HepG2 (cell line): Measurements from ENCODE around the gene MNX1. TPM values are rescaled to one million over a fixed set of nuclear protein-coding genes. Genes with fewer than 3 reads are reported as not detected.
A peak's percentile ranks its signal among the peaks of the same experiment; 100 is the strongest.

Experiments used
- BRCA1 ChIP-seq: sonication (generic); formaldehyde crosslinking; IDR thresholded peaks from 2 replicates; pipeline ENCODE4 v1.4.0; 2020; ENCODE audit warnings: missing genetic modification reagents
- HDAC2 ChIP-seq: sonication (generic); formaldehyde crosslinking; IDR thresholded peaks from 2 replicates; pipeline ENCODE4 v1.4.0; 2020; ENCODE audit warnings: missing genetic modification reagents
- HMG20B ChIP-seq: conservative IDR thresholded peaks from 2 replicates; pipeline ENCODE4 v1.6.1; 2016; ENCODE audit warnings: missing genetic modification reagents, missing compliant biosample characterization
- IKZF1 ChIP-seq: fragments of 450-650 bp; IDR thresholded peaks from 2 replicates; pipeline ENCODE4 v1.7.1; 2016
- JUNB ChIP-seq: sonication (generic); formaldehyde crosslinking; IDR thresholded peaks from 2 replicates; pipeline ENCODE4 v1.8.0; 2022; ENCODE audit warnings: missing genetic modification reagents, mild to moderate bottlenecking, borderline replicate concordance
- KMT2B ChIP-seq: IDR thresholded peaks from 2 replicates; pipeline ENCODE4 v1.6.1; 2016; ENCODE audit warnings: missing genetic modification reagents, missing compliant biosample characterization
- MAZ ChIP-seq, 2 experiments: sonication (generic) in 1 of 2; formaldehyde crosslinking in 1 of 2; IDR thresholded peaks; 2 replicates each; pipeline versions ENCODE4 v1.5.0 to v1.6.1; 2012 to 2020; ENCODE audit warnings: low read depth in 2 of 2, mild to moderate bottlenecking in 2 of 2, borderline replicate concordance in 1 of 2, improper control_type of control experiment in 1 of 2, low read length in 1 of 2, missing genetic modification reagents in 1 of 2, moderate library complexity in 1 of 2
- NFE2L1 ChIP-seq: sonication (generic); formaldehyde crosslinking; IDR thresholded peaks from 2 replicates; pipeline ENCODE4 v1.4.0; 2020; ENCODE audit warnings: missing genetic modification reagents, mild to moderate bottlenecking, borderline replicate concordance
- NFIC ChIP-seq: IDR thresholded peaks from 2 replicates; pipeline ENCODE4 v1.6.1; 2012; ENCODE audit warnings: mild to moderate bottlenecking, low read length, inconsistent platforms
- NR1H2 ChIP-seq: sonication (generic); formaldehyde crosslinking; IDR thresholded peaks from 2 replicates; pipeline ENCODE4 v1.8.1; 2022; ENCODE audit warnings: low read depth, missing genetic modification reagents, borderline replicate concordance
- PAF1 ChIP-seq: IDR thresholded peaks from 2 replicates; pipeline ENCODE4 v1.6.1; 2016; ENCODE audit warnings: missing genetic modification reagents, missing compliant biosample characterization
- POLR2A ChIP-seq, 2 experiments: IDR thresholded peaks; 2 replicates each; pipeline ENCODE4 v1.6.1; 2011; ENCODE audit warnings: low read depth in 2 of 2, low read length in 2 of 2, mild to moderate bottlenecking in 1 of 2, moderate library complexity in 1 of 2; ENCODE audit not compliant: insufficient read depth in 1 of 2
- RCOR2 ChIP-seq: IDR thresholded peaks from 2 replicates; pipeline ENCODE4 v1.6.1; 2016; ENCODE audit warnings: missing biosample characterization, missing genetic modification reagents
- RELA ChIP-seq: sonication (generic); formaldehyde crosslinking; IDR thresholded peaks from 2 replicates; pipeline ENCODE4 v1.4.0; 2020; ENCODE audit warnings: missing genetic modification reagents
- RFX5 ChIP-seq: IDR thresholded peaks from 2 replicates; pipeline ENCODE4 v1.6.1; 2011; ENCODE audit warnings: low read depth, low read length, improper control_type of control experiment
- RXRA ChIP-seq: sonication (generic); formaldehyde crosslinking; IDR thresholded peaks from 2 replicates; pipeline ENCODE4 v1.5.1; 2020; ENCODE audit warnings: missing genetic modification reagents
- ZFP36 ChIP-seq: fragments of 150-350 bp; IDR thresholded peaks from 2 replicates; pipeline ENCODE4 v1.6.1; 2018; ENCODE audit warnings: borderline replicate concordance, low read length, low read depth; ENCODE audit not compliant: partially characterized antibody
- ZNF10 ChIP-seq: sonication (generic); formaldehyde crosslinking; IDR thresholded peaks from 2 replicates; pipeline ENCODE4 v1.4.0; 2020; ENCODE audit warnings: mild to moderate bottlenecking, low read depth, missing genetic modification reagents, borderline replicate concordance
- ZNF234 ChIP-seq: sonication (generic); formaldehyde crosslinking; conservative IDR thresholded peaks from 2 replicates; pipeline ENCODE4 v1.5.1; 2020; ENCODE audit warnings: mild to moderate bottlenecking, missing genetic modification reagents
- ZNF274 ChIP-seq: sonication (generic); formaldehyde crosslinking; IDR thresholded peaks from 2 replicates; pipeline ENCODE4 v1.5.1; 2020; ENCODE audit warnings: mild to moderate bottlenecking, missing genetic modification reagents
- ZNF331 ChIP-seq: sonication (generic); formaldehyde crosslinking; IDR thresholded peaks from 2 replicates; pipeline ENCODE4 v1.4.0; 2020; ENCODE audit warnings: missing genetic modification reagents
- ZNF761 ChIP-seq: sonication (generic); formaldehyde crosslinking; conservative IDR thresholded peaks from 2 replicates; pipeline ENCODE4 v1.4.0; 2020; ENCODE audit warnings: mild to moderate bottlenecking, missing genetic modification reagents
- ZNF878 ChIP-seq: sonication (generic); formaldehyde crosslinking; IDR thresholded peaks from 2 replicates; pipeline ENCODE4 v1.8.1; 2023; ENCODE audit warnings: mild to moderate bottlenecking, missing genetic modification reagents, moderate library complexity
- ZZZ3 ChIP-seq: sonication (generic); formaldehyde crosslinking; IDR thresholded peaks from 2 replicates; pipeline ENCODE4 v1.4.0; 2020; ENCODE audit warnings: missing genetic modification reagents, mild to moderate bottlenecking, borderline replicate concordance
- polyA plus RNA-seq, 8 experiments: library from polyadenylated mRNA; depleted of rRNA in 3 of 8; stranded (reverse) in 7 of 8; unstranded in 1 of 8; fragments of >200 nt; fragmentation: Illumina TruSeq in 4 of 8; extraction: Trizol in 4 of 8; gene quantifications; 2 replicates each; pipeline versions ENCODE4 v1.2.1 to v1.2.3, GENCODE V29; 2011 to 2016; ENCODE audit warnings: low read depth in 4 of 8, missing spikeins in 1 of 8, mixed read lengths in 1 of 8; ENCODE audit not compliant: insufficient read depth in 1 of 8
- total RNA-seq, 5 experiments: library from RNA; depleted of rRNA; stranded (reverse); fragments of >200 nt; fragmentation: Illumina TruSeq; extraction: Trizol; gene quantifications; 2 replicates each; pipeline ENCODE4 v1.2.3, GENCODE V29; 2016; ENCODE audit warnings: low read depth in 1 of 5
- TF ChIP-seq, protein P1 (sequence below): sonication (generic); formaldehyde crosslinking; IDR thresholded peaks from 2 replicates; pipeline ENCODE4 v1.8.0; 2022; ENCODE audit warnings: missing genetic modification reagents, mild to moderate bottlenecking, moderate library complexity, borderline replicate concordance
- TF ChIP-seq, protein P2 (sequence below): sonication (generic); formaldehyde crosslinking; IDR thresholded peaks from 2 replicates; pipeline ENCODE4 v1.8.0; 2022; ENCODE audit warnings: mild to moderate bottlenecking, missing genetic modification reagents, borderline replicate concordance
- TF ChIP-seq, protein P3 (sequence below): sonication (generic); formaldehyde crosslinking; IDR thresholded peaks from 2 replicates; pipeline ENCODE4 v1.8.1; 2022; ENCODE audit warnings: mild to moderate bottlenecking, missing genetic modification reagents

The MNX1 gene
- total and polyA plus RNA-seq, 2 of the 13 experiments (the other 11 are each of a cell fraction or from before 2014, with no cell fraction given), result 0.94 to 6.1 TPM

DNA sequence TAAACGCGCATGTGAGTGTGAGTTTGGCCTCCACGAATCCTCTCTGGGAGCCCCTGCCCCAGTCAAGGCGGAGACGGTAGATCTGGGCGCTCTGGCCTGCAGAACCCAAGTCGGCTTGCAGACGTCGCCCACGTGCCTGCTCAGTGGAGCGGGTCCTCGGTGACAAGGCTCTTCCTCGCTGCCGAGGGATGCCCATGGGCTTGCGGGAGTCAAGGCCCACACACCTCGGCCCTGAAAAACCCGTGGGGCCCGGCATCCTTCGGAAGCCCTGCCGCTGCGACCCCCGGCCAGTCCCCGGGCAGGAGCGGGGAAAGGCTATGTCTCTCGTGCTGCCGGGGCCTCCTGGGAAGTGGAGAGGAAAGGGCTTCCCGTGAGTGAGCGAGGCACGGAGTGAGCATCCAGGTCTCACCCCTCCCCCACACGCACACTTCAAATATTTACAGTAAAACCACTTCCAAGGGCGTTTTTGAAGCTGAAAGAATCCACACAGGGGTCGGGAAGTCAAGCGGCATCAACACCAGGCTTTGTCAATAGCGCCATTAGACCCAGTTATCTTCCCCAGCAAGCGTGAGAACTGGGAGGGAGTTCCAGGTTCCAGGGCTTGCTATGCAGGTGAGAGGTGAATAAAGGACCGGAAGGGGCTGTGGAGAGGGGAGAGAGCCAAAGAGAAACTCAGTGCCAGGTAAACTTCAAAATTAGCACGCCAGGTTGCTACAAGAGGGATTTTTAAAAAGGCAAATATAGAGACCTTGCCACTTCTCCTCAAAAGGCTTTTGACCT, 1.1 kb upstream of the MNX1 start (continued):
- TF ChIP-seq, protein P1, sequence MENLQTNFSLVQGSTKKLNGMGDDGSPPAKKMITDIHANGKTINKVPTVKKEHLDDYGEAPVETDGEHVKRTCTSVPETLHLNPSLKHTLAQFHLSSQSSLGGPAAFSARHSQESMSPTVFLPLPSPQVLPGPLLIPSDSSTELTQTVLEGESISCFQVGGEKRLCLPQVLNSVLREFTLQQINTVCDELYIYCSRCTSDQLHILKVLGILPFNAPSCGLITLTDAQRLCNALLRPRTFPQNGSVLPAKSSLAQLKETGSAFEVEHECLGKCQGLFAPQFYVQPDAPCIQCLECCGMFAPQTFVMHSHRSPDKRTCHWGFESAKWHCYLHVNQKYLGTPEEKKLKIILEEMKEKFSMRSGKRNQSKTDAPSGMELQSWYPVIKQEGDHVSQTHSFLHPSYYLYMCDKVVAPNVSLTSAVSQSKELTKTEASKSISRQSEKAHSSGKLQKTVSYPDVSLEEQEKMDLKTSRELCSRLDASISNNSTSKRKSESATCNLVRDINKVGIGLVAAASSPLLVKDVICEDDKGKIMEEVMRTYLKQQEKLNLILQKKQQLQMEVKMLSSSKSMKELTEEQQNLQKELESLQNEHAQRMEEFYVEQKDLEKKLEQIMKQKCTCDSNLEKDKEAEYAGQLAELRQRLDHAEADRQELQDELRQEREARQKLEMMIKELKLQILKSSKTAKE (CRISPR knock-in tag), result no peak; the same call in none of the 2 replicates
- 0 out of 2 replicates have a peak, but pooled peaks have one; percentile 6 for TF ChIP-seq ZNF331 (CRISPR knock-in tag)
- no peak for TF ChIP-seq NR1H2
- TF ChIP-seq ZFP36, result no peak
- no peak for TF ChIP-seq BRCA1 (CRISPR knock-in tag)
- TF ChIP-seq ZNF761 (CRISPR knock-in tag), result 0 out of 2 replicates have a peak, but pooled peaks have one; percentile 53
- TF ChIP-seq JUNB (CRISPR knock-in tag), result no peak
- no peak for TF ChIP-seq ZNF274 (CRISPR knock-in tag)
- TF ChIP-seq ZNF878 (CRISPR knock-in tag), result peak; percentile 67; the same call in 1 of the 2 replicates
- TF ChIP-seq RXRA (CRISPR knock-in tag), result peak; percentile 88
- TF ChIP-seq ZZZ3 (CRISPR knock-in tag), result 0 out of 2 replicates have a peak, but pooled peaks have one; percentile 23
- TF ChIP-seq, protein P2, sequence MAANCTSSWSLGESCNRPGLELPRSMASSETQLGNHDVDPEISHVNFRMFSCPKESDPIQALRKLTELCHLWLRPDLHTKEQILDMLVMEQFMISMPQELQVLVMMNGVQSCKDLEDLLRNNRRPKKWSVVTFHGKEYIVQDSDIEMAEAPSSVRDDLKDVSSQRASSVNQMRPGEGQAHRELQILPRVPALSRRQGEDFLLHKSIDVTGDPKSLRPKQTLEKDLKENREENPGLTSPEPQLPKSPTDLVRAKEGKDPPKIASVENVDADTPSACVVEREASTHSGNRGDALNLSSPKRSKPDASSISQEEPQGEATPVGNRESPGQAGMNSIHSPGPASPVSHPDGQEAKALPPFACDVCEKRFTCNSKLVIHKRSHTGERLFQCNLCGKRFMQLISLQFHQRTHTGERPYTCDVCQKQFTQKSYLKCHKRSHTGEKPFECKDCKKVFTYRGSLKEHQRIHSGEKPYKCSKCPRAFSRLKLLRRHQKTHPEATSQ (CRISPR knock-in tag), result no peak; the same call in 1 of the 2 replicates
- TF ChIP-seq RFX5, result no peak
- TF ChIP-seq IKZF1, result no peak
- TF ChIP-seq HDAC2 (CRISPR knock-in tag), result peak; percentile 83
- TF ChIP-seq, protein P3, sequence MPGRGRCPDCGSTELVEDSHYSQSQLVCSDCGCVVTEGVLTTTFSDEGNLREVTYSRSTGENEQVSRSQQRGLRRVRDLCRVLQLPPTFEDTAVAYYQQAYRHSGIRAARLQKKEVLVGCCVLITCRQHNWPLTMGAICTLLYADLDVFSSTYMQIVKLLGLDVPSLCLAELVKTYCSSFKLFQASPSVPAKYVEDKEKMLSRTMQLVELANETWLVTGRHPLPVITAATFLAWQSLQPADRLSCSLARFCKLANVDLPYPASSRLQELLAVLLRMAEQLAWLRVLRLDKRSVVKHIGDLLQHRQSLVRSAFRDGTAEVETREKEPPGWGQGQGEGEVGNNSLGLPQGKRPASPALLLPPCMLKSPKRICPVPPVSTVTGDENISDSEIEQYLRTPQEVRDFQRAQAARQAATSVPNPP (CRISPR knock-in tag), result peak; percentile 54; the same call in 1 of the 2 replicates
- TF ChIP-seq KMT2B (CRISPR knock-in tag), result no peak
- peak; percentile 83 for TF ChIP-seq HMG20B
- TF ChIP-seq POLR2A (IDR thresholded peaks at IDR 0.05; ENCODE audit: insufficient read depth in 1 of 2, low read depth in 2 of 2, low read length in 2 of 2), result peak; percentile 22 to 30; a peak in 1 of 4 replicates
- TF ChIP-seq PAF1 (CRISPR knock-in tag), result no peak
- no peak for TF ChIP-seq RELA (CRISPR knock-in tag)
- 0 out of 2 replicates have a peak, but pooled peaks have one; percentile 37 for TF ChIP-seq NFIC
- TF ChIP-seq RCOR2 (CRISPR knock-in tag), result 0 out of 2 replicates have a peak, but pooled peaks have one; percentile 40
- TF ChIP-seq ZNF234 (CRISPR knock-in tag), result no peak
- no peak for TF ChIP-seq MAZ (IDR thresholded peaks at IDR 0.05; ENCODE audit: borderline replicate concordance, low read depth, low read length)
- no peak for TF ChIP-seq MAZ (CRISPR knock-in tag; IDR thresholded peaks at IDR 0.05; ENCODE audit: low read depth)
- TF ChIP-seq ZNF10 (CRISPR knock-in tag), result no peak
- no peak for TF ChIP-seq NFE2L1 (CRISPR knock-in tag)
